HepG2 (cell line): ENCODE measurements around the gene PRR20B. TPM values are rescaled to one million over a fixed set of nuclear protein-coding genes. Genes with fewer than 3 reads are reported as not detected.

Source experiments
- ATAC-seq: fragments of 200-7000 bp; cut with Tn5 transposase; 3 replicates; pipeline ENCODE4 v1.9.1; 2020; ENCODE audit warnings: mild to moderate bottlenecking, moderate library complexity
- BruUV-seq: library from RNA; stranded (reverse); fragments of 400-500 nt; replicated peaks from 2 replicates; lab custom pipeline; 2021; lab: Mats Ljungman, UMichigan
- CTCF ChIA-PET: fragments of 300-600 bp; formaldehyde crosslinking; extraction: SDS; loops from one replicate; lab custom pipeline; 2021; ENCODE audit warnings: low total read pairs, inconsistent platforms, low intra/inter-chr PET ratio; lab: Yijun Ruan, JAX
- POLR2A ChIA-PET: fragments of 350-600 bp; sonication (Branson Sonifier 250); formaldehyde crosslinking; loops from one replicate; lab custom pipeline; 2020; ENCODE audit warnings: antibody characterized with exemption, inconsistent platforms; lab: Yijun Ruan, JAX
- DNase-seq: peaks from one replicate; pipeline ENCODE4 v3.0.0-alpha.2; 2015; ENCODE audit warnings: low spot score
- FAIRE-seq: peaks from 3 replicates; lab custom pipeline; 2011; peaks lifted over from hg19 to GRCh38; lab: Jason Lieb, UNC
- H2AFZ ChIP-seq: one replicate; pipeline ENCODE4 v1.6.1; 2011; ENCODE audit warnings: low read length, inconsistent platforms
- H3K27ac ChIP-seq: fragments of 300-600 bp; 3 replicates; pipeline ENCODE4 v1.8.0; 2011; ENCODE audit warnings: mixed run types, mild to moderate bottlenecking, mixed read lengths, low read length, inconsistent platforms; ENCODE audit not compliant: insufficient read depth; ENCODE audit errors: extremely low read length
- H3K27me3 ChIP-seq, 2 experiments: fragments of 200-600 bp in 1 of 2; 2 replicates in 1 of 2; 3 replicates in 1 of 2; pipeline versions ENCODE4 v1.6.0 to v1.8.0; 2011; ENCODE audit warnings: low read length in 2 of 2, mild to moderate bottlenecking in 2 of 2, moderate library complexity in 2 of 2, inconsistent platforms in 1 of 2; ENCODE audit not compliant: insufficient read depth in 2 of 2, control insufficient read depth in 1 of 2
- H3K36me3 ChIP-seq, 2 experiments: fragments of 200-600 bp in 1 of 2; replicated peaks in 1 of 2; 2 replicates in 1 of 2; 3 replicates in 1 of 2; pipeline versions ENCODE4 v1.5.1 to v1.8.0; 2011; ENCODE audit warnings: low read length in 2 of 2, inconsistent platforms in 1 of 2; ENCODE audit not compliant: insufficient read depth in 2 of 2, control insufficient read depth in 1 of 2
- H3K4me1 ChIP-seq: 2 replicates; pipeline ENCODE4 v1.5.1; 2012; ENCODE audit warnings: low read length, inconsistent platforms; ENCODE audit not compliant: insufficient read depth
- H3K4me2 ChIP-seq: 2 replicates; pipeline ENCODE4 v1.6.0; 2011; ENCODE audit warnings: low read depth, low read length, inconsistent platforms
- H3K4me3 ChIP-seq, 3 experiments: fragments of 200-600 bp in 1 of 3; sonication (generic), shearing (Covaris generic) in 1 of 3; replicated peaks in 1 of 3; 2 replicates each; pipeline ENCODE4 v1.5.1; 2011 to 2016; ENCODE audit warnings: low read length in 3 of 3, inconsistent platforms in 2 of 3, low read depth in 2 of 3, mild to moderate bottlenecking in 2 of 3, control low read depth in 1 of 3, mixed read lengths in 1 of 3; ENCODE audit not compliant: insufficient read depth in 1 of 3
- H3K79me2 ChIP-seq: one replicate; pipeline ENCODE4 v1.6.1; 2011; ENCODE audit warnings: low read length, inconsistent platforms; ENCODE audit not compliant: insufficient read depth
- H3K9ac ChIP-seq: 2 replicates; pipeline ENCODE4 v1.6.0; 2011; ENCODE audit warnings: mild to moderate bottlenecking, low read depth, low read length, inconsistent platforms; ENCODE audit not compliant: insufficient read depth
- H3K9me3 ChIP-seq: 2 replicates; pipeline ENCODE4 v1.5.1; 2012; ENCODE audit warnings: mild to moderate bottlenecking, low read length
- H4K20me1 ChIP-seq: 2 replicates; pipeline ENCODE4 v1.6.0; 2011; ENCODE audit warnings: inconsistent platforms, mild to moderate bottlenecking, low read length, moderate library complexity; ENCODE audit not compliant: insufficient read depth
- CBX1 ChIP-seq: IDR thresholded peaks from one replicate; pipeline ENCODE4 v1.6.1; 2016; ENCODE audit warnings: antibody characterized with exemption, low read depth
- HCFC1 ChIP-seq: fragments of 150-350 bp; IDR thresholded peaks from 2 replicates; pipeline ENCODE4 v1.6.1; 2014; ENCODE audit warnings: low read depth, low read length
- MATR3 ChIP-seq: sonication (generic); formaldehyde crosslinking; IDR thresholded peaks from 2 replicates; pipeline ENCODE4 v1.4.0; 2020; ENCODE audit warnings: missing genetic modification reagents
- MIER2 ChIP-seq: IDR thresholded peaks from 2 replicates; pipeline ENCODE4 v1.6.1; 2016; ENCODE audit warnings: missing biosample characterization, missing genetic modification reagents
- NR2C2 ChIP-seq: sonication (generic); formaldehyde crosslinking; IDR thresholded peaks from 2 replicates; pipeline ENCODE4 v1.4.0; 2020; ENCODE audit warnings: missing genetic modification reagents, mild to moderate bottlenecking, moderate library complexity, borderline replicate concordance
- RAD21 ChIP-seq: fragments of 450-650 bp; formaldehyde crosslinking; IDR thresholded peaks from 2 replicates; pipeline ENCODE4 v1.5.0; 2020; ENCODE audit warnings: mild to moderate bottlenecking
- ZC3H4 ChIP-seq: sonication (generic); formaldehyde crosslinking; IDR thresholded peaks from 2 replicates; pipeline ENCODE4 v1.4.0; 2020; ENCODE audit warnings: missing genetic modification reagents, borderline replicate concordance
- ZFP36L2 ChIP-seq: sonication (generic); formaldehyde crosslinking; IDR thresholded peaks from 2 replicates; pipeline ENCODE4 v1.4.0; 2020; ENCODE audit warnings: missing genetic modification reagents
- ZNF20 ChIP-seq: sonication (generic); formaldehyde crosslinking; IDR thresholded peaks from 2 replicates; pipeline ENCODE4 v1.4.0; 2020; ENCODE audit warnings: mild to moderate bottlenecking, moderate library complexity, missing genetic modification reagents
- ZNF674 ChIP-seq: sonication (generic); formaldehyde crosslinking; IDR thresholded peaks from 2 replicates; pipeline ENCODE4 v1.5.0; 2020; ENCODE audit warnings: low read depth, mild to moderate bottlenecking, missing genetic modification reagents
- ZNF761 ChIP-seq: sonication (generic); formaldehyde crosslinking; conservative IDR thresholded peaks from 2 replicates; pipeline ENCODE4 v1.4.0; 2020; ENCODE audit warnings: mild to moderate bottlenecking, missing genetic modification reagents
- WGBS: methylation state at CpG from one replicate; pipeline ENCODE4 v1.1.6; 2017; ENCODE audit warnings: low lambda C conversion rate; 5-methylcytosine and 5-hydroxymethylcytosine counted together
- in situ Hi-C: cut with HindIII; loops from 2 replicates; pipeline ENCODE4 v1.10.0; 2017; ENCODE audit warnings: low pct_unique_long_range_greater_than_20kb; ENCODE audit not compliant: extremely low pct_ligation_motif_present
- intact Hi-C: fragments of 100-400 bp; cut with micrococcal nuclease; formaldehyde crosslinking; loops from one replicate; pipeline ENCODE4 v1.10.0; 2022; ENCODE audit not compliant: unreplicated experiment
- polyA plus RNA-seq, 8 experiments: library from polyadenylated mRNA; depleted of rRNA in 3 of 8; stranded (reverse) in 7 of 8; unstranded in 1 of 8; fragments of >200 nt; fragmentation: Illumina TruSeq in 4 of 8; extraction: Trizol in 4 of 8; gene quantifications; 2 replicates each; pipeline versions ENCODE4 v1.2.1 to v1.2.3, GENCODE V29; 2011 to 2016; ENCODE audit warnings: low read depth in 4 of 8, missing spikeins in 1 of 8, mixed read lengths in 1 of 8; ENCODE audit not compliant: insufficient read depth in 1 of 8
- total RNA-seq, 5 experiments: library from RNA; depleted of rRNA; stranded (reverse); fragments of >200 nt; fragmentation: Illumina TruSeq; extraction: Trizol; gene quantifications; 2 replicates each; pipeline ENCODE4 v1.2.3, GENCODE V29; 2016; ENCODE audit warnings: low read depth in 1 of 5
- TF ChIP-seq, protein P1 (sequence below): sonication (generic); formaldehyde crosslinking; IDR thresholded peaks from 2 replicates; pipeline ENCODE4 v1.5.1; 2020; ENCODE audit warnings: missing genetic modification reagents, mild to moderate bottlenecking, borderline replicate concordance
- TF ChIP-seq, protein P2 (sequence below): IDR thresholded peaks from 2 replicates; pipeline ENCODE4 v1.6.1; 2012; ENCODE audit warnings: low read length, improper control_type of control experiment
- TF ChIP-seq, protein P3 (sequence below): IDR thresholded peaks from 2 replicates; pipeline ENCODE4 v1.6.1; 2016; ENCODE audit warnings: low read depth, borderline replicate concordance
- TF ChIP-seq, protein P4 (sequence below): sonication (generic); formaldehyde crosslinking; IDR thresholded peaks from 2 replicates; pipeline ENCODE4 v1.5.0; 2020; ENCODE audit warnings: missing genetic modification reagents
- TF ChIP-seq, protein P5 (sequence below): sonication (generic); formaldehyde crosslinking; IDR thresholded peaks from 2 replicates; pipeline ENCODE4 v1.8.1; 2023; ENCODE audit warnings: mild to moderate bottlenecking, missing genetic modification reagents, borderline replicate concordance

PRR20B gene
- total and polyA plus RNA-seq, 2 of the 13 experiments (the other 11 are each of a cell fraction or from before 2014, with no cell fraction given), result not detected

DNA sequence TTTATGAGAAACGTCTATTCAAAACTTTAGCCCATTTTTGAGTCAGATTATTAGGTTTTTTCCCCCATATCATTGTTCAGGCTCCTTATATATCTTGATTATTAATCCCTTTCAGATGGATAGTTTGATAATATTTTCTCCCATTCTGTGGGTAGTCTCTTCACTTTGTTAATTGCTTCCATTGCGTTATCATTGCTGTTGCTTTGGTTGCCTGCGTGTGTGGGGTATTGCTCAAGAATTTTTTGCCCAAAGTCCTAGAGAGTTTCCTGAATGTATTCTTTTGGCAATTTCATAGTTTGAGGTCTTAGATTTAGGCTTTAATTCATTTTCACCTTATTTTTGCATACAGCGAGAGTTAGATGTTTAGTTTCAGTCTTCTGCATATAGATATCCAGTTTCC, 32.3 kb upstream of the PRR20B start (continued):
- TF ChIP-seq, protein P1, sequence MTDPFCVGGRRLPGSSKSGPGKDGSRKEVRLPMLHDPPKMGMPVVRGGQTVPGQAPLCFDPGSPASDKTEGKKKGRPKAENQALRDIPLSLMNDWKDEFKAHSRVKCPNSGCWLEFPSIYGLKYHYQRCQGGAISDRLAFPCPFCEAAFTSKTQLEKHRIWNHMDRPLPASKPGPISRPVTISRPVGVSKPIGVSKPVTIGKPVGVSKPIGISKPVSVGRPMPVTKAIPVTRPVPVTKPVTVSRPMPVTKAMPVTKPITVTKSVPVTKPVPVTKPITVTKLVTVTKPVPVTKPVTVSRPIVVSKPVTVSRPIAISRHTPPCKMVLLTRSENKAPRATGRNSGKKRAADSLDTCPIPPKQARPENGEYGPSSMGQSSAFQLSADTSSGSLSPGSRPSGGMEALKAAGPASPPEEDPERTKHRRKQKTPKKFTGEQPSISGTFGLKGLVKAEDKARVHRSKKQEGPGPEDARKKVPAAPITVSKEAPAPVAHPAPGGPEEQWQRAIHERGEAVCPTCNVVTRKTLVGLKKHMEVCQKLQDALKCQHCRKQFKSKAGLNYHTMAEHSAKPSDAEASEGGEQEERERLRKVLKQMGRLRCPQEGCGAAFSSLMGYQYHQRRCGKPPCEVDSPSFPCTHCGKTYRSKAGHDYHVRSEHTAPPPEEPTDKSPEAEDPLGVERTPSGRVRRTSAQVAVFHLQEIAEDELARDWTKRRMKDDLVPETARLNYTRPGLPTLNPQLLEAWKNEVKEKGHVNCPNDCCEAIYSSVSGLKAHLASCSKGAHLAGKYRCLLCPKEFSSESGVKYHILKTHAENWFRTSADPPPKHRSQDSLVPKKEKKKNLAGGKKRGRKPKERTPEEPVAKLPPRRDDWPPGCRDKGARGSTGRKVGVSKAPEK, result no peak
- TF ChIP-seq RAD21 (CRISPR knock-in tag), result no peak
- no peak for TF ChIP-seq ZFP36L2 (CRISPR knock-in tag)
- TF ChIP-seq MATR3 (CRISPR knock-in tag), result no peak

DNA sequence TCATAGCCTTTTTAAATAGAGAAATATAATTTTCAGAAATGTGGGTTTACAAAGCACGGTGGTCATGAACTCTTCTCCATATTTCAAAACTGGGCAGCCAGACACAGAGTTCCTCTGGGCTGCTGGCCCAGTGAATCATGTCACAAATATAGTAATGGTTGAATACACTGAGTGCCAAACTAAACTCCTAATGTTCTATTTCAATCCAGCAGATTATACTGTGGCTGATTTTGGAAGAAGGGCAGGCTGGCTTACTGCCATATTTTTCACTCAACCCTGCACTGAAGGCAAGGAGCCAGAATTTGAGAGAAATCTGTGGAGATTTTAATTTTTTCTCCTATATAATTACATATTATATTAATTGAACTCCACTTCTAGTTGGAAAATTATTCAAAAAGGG, 23.6 kb upstream of the PRR20B start:
- no peak overlapping the region for H3K9ac ChIP-seq
- intact Hi-C loops (no loop called here), in situ Hi-C loops (loop anchor here (25.0 kb wide), 1 partner anchor 89 kb away; no protein-coding TSS in a partner anchor)
- no peaks in the 10 kb centered on the region for H3K27me3 ChIP-seq
- ChIA-PET POLR2A (no interaction called here), CTCF (no interaction called here)
- H4K20me1 ChIP-seq, result no peaks in the 10 kb centered on the region
- H3K9me3 ChIP-seq, result peaks cover 57% of the 10 kb centered on the region
- no peak overlapping the region for H3K27ac ChIP-seq
- TF ChIP-seq HCFC1 (no peak), ZNF761 (CRISPR knock-in tag) (no peak), ZC3H4 (no peak), ZNF20 (CRISPR knock-in tag) (no peak), NR2C2 (CRISPR knock-in tag) (no peak), MIER2 (CRISPR knock-in tag) (no peak), CBX1 (no peak), ZNF674 (CRISPR knock-in tag) (no peak)
- TF ChIP-seq, protein P2, sequence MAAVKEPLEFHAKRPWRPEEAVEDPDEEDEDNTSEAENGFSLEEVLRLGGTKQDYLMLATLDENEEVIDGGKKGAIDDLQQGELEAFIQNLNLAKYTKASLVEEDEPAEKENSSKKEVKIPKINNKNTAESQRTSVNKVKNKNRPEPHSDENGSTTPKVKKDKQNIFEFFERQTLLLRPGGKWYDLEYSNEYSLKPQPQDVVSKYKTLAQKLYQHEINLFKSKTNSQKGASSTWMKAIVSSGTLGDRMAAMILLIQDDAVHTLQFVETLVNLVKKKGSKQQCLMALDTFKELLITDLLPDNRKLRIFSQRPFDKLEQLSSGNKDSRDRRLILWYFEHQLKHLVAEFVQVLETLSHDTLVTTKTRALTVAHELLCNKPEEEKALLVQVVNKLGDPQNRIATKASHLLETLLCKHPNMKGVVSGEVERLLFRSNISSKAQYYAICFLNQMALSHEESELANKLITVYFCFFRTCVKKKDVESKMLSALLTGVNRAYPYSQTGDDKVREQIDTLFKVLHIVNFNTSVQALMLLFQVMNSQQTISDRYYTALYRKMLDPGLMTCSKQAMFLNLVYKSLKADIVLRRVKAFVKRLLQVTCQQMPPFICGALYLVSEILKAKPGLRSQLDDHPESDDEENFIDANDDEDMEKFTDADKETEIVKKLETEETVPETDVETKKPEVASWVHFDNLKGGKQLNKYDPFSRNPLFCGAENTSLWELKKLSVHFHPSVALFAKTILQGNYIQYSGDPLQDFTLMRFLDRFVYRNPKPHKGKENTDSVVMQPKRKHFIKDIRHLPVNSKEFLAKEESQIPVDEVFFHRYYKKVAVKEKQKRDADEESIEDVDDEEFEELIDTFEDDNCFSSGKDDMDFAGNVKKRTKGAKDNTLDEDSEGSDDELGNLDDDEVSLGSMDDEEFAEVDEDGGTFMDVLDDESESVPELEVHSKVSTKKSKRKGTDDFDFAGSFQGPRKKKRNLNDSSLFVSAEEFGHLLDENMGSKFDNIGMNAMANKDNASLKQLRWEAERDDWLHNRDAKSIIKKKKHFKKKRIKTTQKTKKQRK, result no peak
- TF ChIP-seq, protein P3, sequence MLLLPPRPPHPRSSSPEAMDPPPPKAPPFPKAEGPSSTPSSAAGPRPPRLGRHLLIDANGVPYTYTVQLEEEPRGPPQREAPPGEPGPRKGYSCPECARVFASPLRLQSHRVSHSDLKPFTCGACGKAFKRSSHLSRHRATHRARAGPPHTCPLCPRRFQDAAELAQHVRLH (CRISPR knock-in tag), result no peak
- TF ChIP-seq, protein P4, sequence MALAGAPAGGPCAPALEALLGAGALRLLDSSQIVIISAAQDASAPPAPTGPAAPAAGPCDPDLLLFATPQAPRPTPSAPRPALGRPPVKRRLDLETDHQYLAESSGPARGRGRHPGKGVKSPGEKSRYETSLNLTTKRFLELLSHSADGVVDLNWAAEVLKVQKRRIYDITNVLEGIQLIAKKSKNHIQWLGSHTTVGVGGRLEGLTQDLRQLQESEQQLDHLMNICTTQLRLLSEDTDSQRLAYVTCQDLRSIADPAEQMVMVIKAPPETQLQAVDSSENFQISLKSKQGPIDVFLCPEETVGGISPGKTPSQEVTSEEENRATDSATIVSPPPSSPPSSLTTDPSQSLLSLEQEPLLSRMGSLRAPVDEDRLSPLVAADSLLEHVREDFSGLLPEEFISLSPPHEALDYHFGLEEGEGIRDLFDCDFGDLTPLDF, result no peak
- TF ChIP-seq, protein P5, sequence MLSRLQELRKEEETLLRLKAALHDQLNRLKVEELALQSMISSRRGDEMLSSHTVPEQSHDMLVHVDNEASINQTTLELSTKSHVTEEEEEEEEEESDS (CRISPR knock-in tag), result no peak
- DNase-seq (no peak), ATAC-seq (no peak), FAIRE-seq (no peak)
- H2AFZ ChIP-seq, result no peak overlapping the region
- no TSS peak for BruUV-seq
- no peaks in the 10 kb centered on the region for H3K79me2 ChIP-seq
- H3K36me3 ChIP-seq, result no peaks in the 10 kb centered on the region
- H3K4me1 ChIP-seq, result no peaks in the 10 kb centered on the region
- 21% methylated on average over 1 of the region's 1 CpG for WGBS
- H3K4me3 ChIP-seq, result no peak overlapping the region
- no peak overlapping the region for H3K4me2 ChIP-seq
